Measurements from ENCODE around the gene DCP1B. TPM values are rescaled to one million over a fixed set of nuclear protein-coding genes. Genes with fewer than 3 reads are reported as not detected.

DCP1B gene
- total RNA-seq (2014; rRNA removed; shearing (Covaris generic)), result 10.6 and 11.8 TPM in 2 replicates

- no peaks in the 10 kb centered on the region for H3K36me3 ChIP-seq
- peak within 1 kb of the TSS; percentile 83 for H3K27ac ChIP-seq
- H3K4me1 ChIP-seq, result peaks cover 6% of the 10 kb centered on the region; the same call in 1 of the 2 replicates
- no peaks in the 10 kb centered on the region for H3K27me3 ChIP-seq
- H3K4me3 ChIP-seq, result peak within 1 kb of the TSS; percentile 93
- DNase-seq, result peak; percentile 98 to 99
- no peaks in the 10 kb centered on the region; the same call in 1 of the 2 replicates for H3K9me3 ChIP-seq (replicated peaks)
Observed at GRCh38 chr12:2004113-2004929, at the start of gene DCP1B. Gene DCP1B, minus strand, starts transcription at chr12:2004457. Its CDS starts 26 bp downstream, at chr12:2004431.

- peaks cover 16% of the 10 kb centered on the region; the same call in 1 of the 2 replicates for H3K27me3 ChIP-seq
- no peaks in the 10 kb centered on the region for H3K36me3 ChIP-seq
- no peaks in the 10 kb centered on the region for H3K4me1 ChIP-seq
- DNase-seq, result no peak
- H3K9me3 ChIP-seq (replicated peaks), result no peaks in the 10 kb centered on the region
- no peak overlapping the region for H3K4me3 ChIP-seq
- no peak overlapping the region for H3K27ac ChIP-seq
Observed at GRCh38 chr12:2053691-2054090, 49.4 kb upstream of the DCP1B start.

- Histone ChIP-seq H3K4me1 (no peaks in the 10 kb centered on the region), H3K36me3 (no peaks in the 10 kb centered on the region), H3K27me3 (peaks cover 16% of the 10 kb centered on the region; the same call in 1 of the 2 replicates), H3K27ac (no peak within 1 kb of the TSS), H3K9me3 (replicated peaks) (no peaks in the 10 kb centered on the region), H3K4me3 (peak within 1 kb of the TSS; percentile 36)
- DNase-seq, result peak; percentile 18 to 24
Observed at GRCh38 chr12:2052826-2053678, 48.8 kb upstream of the DCP1B start, which contains the start of gene CACNA1C. Gene CACNA1C, plus strand, starts transcription at chr12:2052987. Its CDS starts 576 bp downstream, at chr12:2053563.

GRCh38 chr12:2051700-2052621, 47.7 kb upstream of the DCP1B start:
- Histone ChIP-seq H3K4me3 (0 out of 2 replicates have a peak overlapping the region, but pooled peaks have one; percentile 24), H3K36me3 (no peaks in the 10 kb centered on the region), H3K9me3 (replicated peaks) (no peaks in the 10 kb centered on the region), H3K27ac (no peak overlapping the region), H3K27me3 (peaks cover 12% of the 10 kb centered on the region; the same call in 1 of the 2 replicates), H3K4me1 (no peaks in the 10 kb centered on the region)
- DNase-seq, result no peak

- Histone ChIP-seq H3K4me3 (no peak overlapping the region), H3K4me1 (no peaks in the 10 kb centered on the region), H3K27me3 (peaks cover 12% of the 10 kb centered on the region; the same call in 1 of the 2 replicates), H3K9me3 (replicated peaks) (no peaks in the 10 kb centered on the region), H3K27ac (no peak overlapping the region), H3K36me3 (no peaks in the 10 kb centered on the region)
- no peak for DNase-seq
Observed at GRCh38 chr12:2049604-2050540, 45.6 kb upstream of the DCP1B start.

GRCh38 chr12:2047752-2048151, 43.5 kb upstream of the DCP1B start:
- Histone ChIP-seq H3K36me3 (no peaks in the 10 kb centered on the region), H3K4me1 (no peaks in the 10 kb centered on the region), H3K27ac (no peak overlapping the region), H3K9me3 (replicated peaks) (no peaks in the 10 kb centered on the region), H3K27me3 (peaks cover 12% of the 10 kb centered on the region; the same call in 1 of the 2 replicates), H3K4me3 (no peak overlapping the region)
- no peak for DNase-seq

GRCh38 chr12:2046957-2047356, 42.7 kb upstream of the DCP1B start:
- no peaks in the 10 kb centered on the region for H3K9me3 ChIP-seq (replicated peaks)
- H3K4me3 ChIP-seq, result no peak overlapping the region
- no peak for DNase-seq
- peaks cover 12% of the 10 kb centered on the region; the same call in 1 of the 2 replicates for H3K27me3 ChIP-seq
- no peaks in the 10 kb centered on the region for H3K4me1 ChIP-seq
- no peaks in the 10 kb centered on the region for H3K36me3 ChIP-seq
- no peak overlapping the region for H3K27ac ChIP-seq

- Histone ChIP-seq H3K27ac (no peak overlapping the region), H3K9me3 (replicated peaks) (no peaks in the 10 kb centered on the region), H3K36me3 (no peaks in the 10 kb centered on the region), H3K4me1 (no peaks in the 10 kb centered on the region), H3K4me3 (no peak overlapping the region), H3K27me3 (0 out of 2 replicates have a peak, but pooled peaks cover 6% of the 10 kb centered on the region)
- DNase-seq, result no peak
Observed at GRCh38 chr12:2044165-2044564, 39.9 kb upstream of the DCP1B start.

- Histone ChIP-seq H3K36me3 (no peaks in the 10 kb centered on the region), H3K4me3 (no peak overlapping the region), H3K9me3 (replicated peaks) (no peaks in the 10 kb centered on the region), H3K27me3 (no peaks in the 10 kb centered on the region), H3K4me1 (no peaks in the 10 kb centered on the region), H3K27ac (no peak overlapping the region)
- DNase-seq, result no peak
Observed at GRCh38 chr12:2043054-2043453, 38.8 kb upstream of the DCP1B start.

GRCh38 chr12:2039034-2039433, 34.8 kb upstream of the DCP1B start:
- H3K27ac ChIP-seq, result no peak overlapping the region
- H3K4me3 ChIP-seq, result no peak overlapping the region
- peaks cover 17% of the 10 kb centered on the region; the same call in 1 of the 2 replicates for H3K27me3 ChIP-seq
- DNase-seq, result no peak
- no peaks in the 10 kb centered on the region for H3K36me3 ChIP-seq
- H3K4me1 ChIP-seq, result no peaks in the 10 kb centered on the region
- no peaks in the 10 kb centered on the region for H3K9me3 ChIP-seq (replicated peaks)

GRCh38 chr12:2035431-2036055, 31.3 kb upstream of the DCP1B start:
- peak overlapping the region; percentile 38; the same call in 1 of the 2 replicates for H3K4me3 ChIP-seq
- H3K27me3 ChIP-seq, result peaks cover 34% of the 10 kb centered on the region; the same call in 1 of the 2 replicates
- no peak for DNase-seq
- H3K27ac ChIP-seq, result no peak overlapping the region
- H3K9me3 ChIP-seq (replicated peaks), result no peaks in the 10 kb centered on the region
- no peaks in the 10 kb centered on the region for H3K4me1 ChIP-seq
- H3K36me3 ChIP-seq, result no peaks in the 10 kb centered on the region

GRCh38 chr12:2034633-2035430, 30.6 kb upstream of the DCP1B start:
- DNase-seq, result peak; percentile 52 to 67
- Histone ChIP-seq H3K4me1 (no peaks in the 10 kb centered on the region), H3K27me3 (peaks cover 40% of the 10 kb centered on the region; the same call in 1 of the 2 replicates), H3K4me3 (peak overlapping the region; percentile 38), H3K36me3 (no peaks in the 10 kb centered on the region), H3K9me3 (replicated peaks) (no peaks in the 10 kb centered on the region), H3K27ac (no peak overlapping the region)

All from SJCRH30 (cell line).